NT2/D1 (cell line): ENCODE measurements around the gene SAMD3.

Experiments used
- DNase-seq: peaks from one replicate; pipeline ENCODE4 v3.0.0-alpha.2; 2011; ENCODE audit warnings: low read depth, low spot score
- H3K27me3 ChIP-seq: 2 replicates; pipeline ENCODE4 v1.6.0; 2011; ENCODE audit warnings: mild to moderate bottlenecking; ENCODE audit not compliant: insufficient read length, insufficient read depth
- H3K36me3 ChIP-seq: 2 replicates; pipeline ENCODE4 v1.6.1; 2011; ENCODE audit warnings: mild to moderate bottlenecking, low read length, mixed read lengths; ENCODE audit not compliant: insufficient read depth, insufficient read length
- H3K4me1 ChIP-seq: 2 replicates; pipeline ENCODE4 v1.5.1; 2011; ENCODE audit not compliant: insufficient read depth, insufficient read length
- H3K4me3 ChIP-seq: 2 replicates; pipeline ENCODE4 v1.5.1; 2011; ENCODE audit warnings: low read depth; ENCODE audit not compliant: insufficient read length
- H3K9ac ChIP-seq: 2 replicates; pipeline ENCODE4 v1.6.0; 2011; ENCODE audit warnings: low read depth; ENCODE audit not compliant: insufficient read length
- H3K9me3 ChIP-seq: 2 replicates; pipeline ENCODE4 v1.5.1; 2011; ENCODE audit warnings: mild to moderate bottlenecking, low read length; ENCODE audit not compliant: insufficient read depth
- SUZ12 ChIP-seq: IDR thresholded peaks from 2 replicates; pipeline ENCODE4 v1.6.1; 2011; ENCODE audit not compliant: insufficient read length, insufficient read depth; ENCODE audit errors: extremely low read depth
- YY1 ChIP-seq: IDR thresholded peaks from 2 replicates; pipeline ENCODE4 v1.6.1; 2011; ENCODE audit not compliant: insufficient read length, insufficient read depth
- ZNF274 ChIP-seq: IDR thresholded peaks from 2 replicates; pipeline ENCODE4 v1.6.1; 2011; ENCODE audit warnings: mild to moderate bottlenecking, low read depth, low read length

SAMD3 gene

GRCh38 chr6:130162421-130162820 is 60.3 kb downstream of the SAMD3 start:
- H3K9me3 ChIP-seq, result peaks cover 9% of the 10 kb centered on the region
- no peak overlapping the region for H3K9ac ChIP-seq
- TF ChIP-seq SUZ12 (no peak), ZNF274 (no peak), YY1 (no peak)
- no peaks in the 10 kb centered on the region for H3K27me3 ChIP-seq
- no peaks in the 10 kb centered on the region for H3K4me1 ChIP-seq
- no peak for DNase-seq
- H3K36me3 ChIP-seq, result no peaks in the 10 kb centered on the region
- no peak overlapping the region for H3K4me3 ChIP-seq

GRCh38 chr6:130161683-130162404 is 60.9 kb downstream of the SAMD3 start:
- Histone ChIP-seq H3K27me3 (no peaks in the 10 kb centered on the region), H3K9ac (no peak overlapping the region), H3K4me3 (no peak overlapping the region), H3K4me1 (no peaks in the 10 kb centered on the region), H3K9me3 (peaks cover 9% of the 10 kb centered on the region), H3K36me3 (no peaks in the 10 kb centered on the region)
- no peak for DNase-seq
- TF ChIP-seq SUZ12 (no peak), ZNF274 (no peak), YY1 (no peak)

GRCh38 chr6:130159956-130160355 is 62.8 kb downstream of the SAMD3 start:
- Histone ChIP-seq H3K4me1 (no peaks in the 10 kb centered on the region), H3K9ac (no peak overlapping the region), H3K4me3 (no peak overlapping the region), H3K36me3 (no peaks in the 10 kb centered on the region), H3K9me3 (peaks cover 9% of the 10 kb centered on the region), H3K27me3 (no peaks in the 10 kb centered on the region)
- TF ChIP-seq SUZ12 (no peak), YY1 (no peak), ZNF274 (no peak)
- DNase-seq, result no peak

GRCh38 chr6:130158548-130158947 is 64.2 kb downstream of the SAMD3 start:
- no peak for DNase-seq
- no peak overlapping the region for H3K9ac ChIP-seq
- TF ChIP-seq YY1 (no peak), SUZ12 (no peak), ZNF274 (no peak)
- no peaks in the 10 kb centered on the region for H3K4me1 ChIP-seq
- peaks cover 9% of the 10 kb centered on the region for H3K9me3 ChIP-seq
- no peaks in the 10 kb centered on the region for H3K36me3 ChIP-seq
- H3K27me3 ChIP-seq, result no peaks in the 10 kb centered on the region
- H3K4me3 ChIP-seq, result no peak overlapping the region

- no peaks in the 10 kb centered on the region for H3K36me3 ChIP-seq
Observed at GRCh38 chr6:130158056-130158455, 64.7 kb downstream of the SAMD3 start.

GRCh38 chr6:130156908-130157307 is 65.8 kb downstream of the SAMD3 start:
- no peaks in the 10 kb centered on the region for H3K36me3 ChIP-seq
- no peak overlapping the region for H3K9ac ChIP-seq
- DNase-seq, result no peak
- TF ChIP-seq ZNF274 (no peak), SUZ12 (no peak), YY1 (no peak)
- H3K4me3 ChIP-seq, result no peak overlapping the region
- no peaks in the 10 kb centered on the region for H3K27me3 ChIP-seq
- H3K4me1 ChIP-seq, result no peaks in the 10 kb centered on the region
- H3K9me3 ChIP-seq, result peaks cover 9% of the 10 kb centered on the region

More at GRCh38 chr6:130158056-130158455, 64.7 kb downstream of the SAMD3 start:
- Histone ChIP-seq H3K9me3 (peaks cover 9% of the 10 kb centered on the region), H3K27me3 (no peaks in the 10 kb centered on the region), H3K4me3 (no peak overlapping the region), H3K9ac (no peak overlapping the region), H3K4me1 (no peaks in the 10 kb centered on the region)
- no peak for DNase-seq
- TF ChIP-seq YY1, result no peak
- no peak for TF ChIP-seq ZNF274
- TF ChIP-seq SUZ12, result no peak

GRCh38 chr6:130152908-130153510 is 69.7 kb downstream of the SAMD3 start:
- TF ChIP-seq SUZ12 (no peak), ZNF274 (no peak), YY1 (no peak)
- no peaks in the 10 kb centered on the region for H3K36me3 ChIP-seq
- no peak for DNase-seq

More at GRCh38 chr6:130152908-130153510, 69.7 kb downstream of the SAMD3 start:
- H3K9ac ChIP-seq, result no peak overlapping the region
- no peaks in the 10 kb centered on the region for H3K27me3 ChIP-seq
- H3K4me1 ChIP-seq, result no peaks in the 10 kb centered on the region
- no peak overlapping the region for H3K4me3 ChIP-seq
- no peaks in the 10 kb centered on the region for H3K9me3 ChIP-seq
